ENCODE data around the gene ADAMTS13.
"Not testable (repeated sequence)": the region's sequence is repeated elsewhere in the genome, so short reads cannot be mapped to it uniquely, and the experiment has no call there.

ADAMTS13 gene

GRCh38 chr9:133423216-133423615 is 1.0 kb downstream of the ADAMTS13 start:
- DNase-seq (ENCODE audit: low read depth in 2 of 2, low spot score in 1 of 2) = no peak

DNA sequence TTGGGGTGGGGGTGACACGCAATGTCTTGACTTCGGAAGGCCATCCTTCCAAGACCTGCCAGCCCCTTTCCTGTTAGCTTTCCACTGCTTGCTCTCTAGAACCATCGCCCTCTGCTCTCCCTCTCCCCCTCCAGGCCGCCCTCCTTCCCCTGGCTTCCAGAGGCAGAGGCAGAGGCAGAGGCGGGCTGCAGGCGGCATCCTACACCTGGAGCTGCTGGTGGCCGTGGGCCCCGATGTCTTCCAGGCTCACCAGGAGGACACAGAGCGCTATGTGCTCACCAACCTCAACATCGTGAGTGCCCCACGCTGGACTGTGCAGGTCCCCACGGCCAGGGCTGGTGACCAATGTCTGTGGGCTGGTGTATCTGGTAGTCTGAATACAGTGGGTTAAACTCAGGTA is 2.0 kb downstream of the ADAMTS13 start:
- DNase-seq (ENCODE audit: low read depth in 2 of 2, low spot score in 1 of 2) = no peak

DNA sequence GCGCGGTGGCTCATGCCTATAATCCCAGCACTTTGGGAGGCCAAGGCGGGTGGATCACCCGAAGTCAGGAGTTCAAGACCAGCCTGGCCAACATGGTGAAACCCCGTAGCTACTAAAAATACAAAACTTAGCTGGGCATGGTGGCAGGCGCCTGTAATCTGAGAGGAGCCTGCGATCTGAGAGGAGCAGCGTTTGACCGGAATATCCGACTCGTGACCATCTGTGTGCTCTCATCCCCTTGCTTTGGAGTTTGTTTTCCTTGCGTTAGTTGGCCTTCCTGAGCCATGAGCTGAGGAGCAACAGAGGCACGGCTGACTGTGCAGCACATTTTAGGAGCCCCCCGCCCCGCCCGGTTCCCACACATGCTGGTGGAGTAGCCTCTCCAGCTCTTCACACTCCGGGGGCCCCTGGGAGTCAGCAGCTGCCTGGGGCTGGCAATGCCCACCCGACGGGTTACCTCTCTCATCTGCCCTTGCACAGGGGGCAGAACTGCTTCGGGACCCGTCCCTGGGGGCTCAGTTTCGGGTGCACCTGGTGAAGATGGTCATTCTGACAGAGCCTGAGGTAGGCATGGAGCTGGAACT is 3.0 kb downstream of the ADAMTS13 start:
- DNase-seq (ENCODE audit: low read depth in 2 of 2, low spot score in 1 of 2) = no peak

DNA sequence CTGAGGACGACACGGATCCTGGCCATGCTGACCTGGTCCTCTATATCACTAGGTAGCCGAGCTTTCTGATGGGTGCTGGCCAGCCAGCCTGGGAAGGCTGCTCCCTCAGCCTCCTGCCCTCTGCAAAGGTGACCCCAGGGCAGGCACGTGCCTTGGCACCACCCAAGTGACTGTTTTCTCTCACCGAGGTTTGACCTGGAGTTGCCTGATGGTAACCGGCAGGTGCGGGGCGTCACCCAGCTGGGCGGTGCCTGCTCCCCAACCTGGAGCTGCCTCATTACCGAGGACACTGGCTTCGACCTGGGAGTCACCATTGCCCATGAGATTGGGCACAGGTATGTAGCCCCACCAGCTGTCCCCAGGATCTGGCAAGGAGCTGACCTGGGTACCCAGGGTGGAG is 3.8 kb downstream of the ADAMTS13 start:
- DNase-seq (ENCODE audit: low read depth in 2 of 2, low spot score in 1 of 2) = no peak

DNA sequence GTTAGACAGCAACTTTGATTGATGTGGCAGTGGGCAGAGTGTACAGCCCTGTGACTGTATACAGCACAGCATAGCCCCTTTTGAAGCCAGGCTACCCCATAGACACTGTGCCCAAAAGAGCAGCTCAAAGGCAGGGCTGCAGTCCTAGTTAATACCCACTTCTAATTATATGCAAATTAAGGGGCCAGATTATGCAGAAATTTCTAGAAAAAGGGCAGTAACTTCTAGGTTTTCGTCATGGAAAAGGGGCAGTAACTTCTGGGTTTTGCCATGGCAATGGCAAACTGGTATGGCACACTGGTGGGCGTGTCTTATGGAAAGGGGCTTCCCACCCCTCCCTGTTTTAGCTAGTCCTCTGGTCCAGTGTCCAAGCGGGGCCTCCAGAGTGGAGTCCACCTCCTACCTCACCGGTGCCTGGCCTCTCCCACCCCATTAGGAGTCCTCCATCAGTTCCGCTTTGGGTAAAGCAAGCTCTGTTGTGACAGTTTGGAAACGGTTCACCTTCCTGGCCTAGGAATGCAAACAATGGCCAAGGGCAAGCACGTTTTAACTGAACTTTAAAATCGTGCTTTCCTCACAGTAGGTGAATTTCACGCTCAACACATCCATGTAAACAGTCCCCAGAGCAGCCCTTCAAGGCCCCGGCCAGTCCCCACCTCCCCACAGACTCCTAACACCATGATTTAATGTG is 5.6 kb downstream of the ADAMTS13 start:
- DNase-seq (ENCODE audit: low read depth in 2 of 2, low spot score in 1 of 2) = no peak

DNA sequence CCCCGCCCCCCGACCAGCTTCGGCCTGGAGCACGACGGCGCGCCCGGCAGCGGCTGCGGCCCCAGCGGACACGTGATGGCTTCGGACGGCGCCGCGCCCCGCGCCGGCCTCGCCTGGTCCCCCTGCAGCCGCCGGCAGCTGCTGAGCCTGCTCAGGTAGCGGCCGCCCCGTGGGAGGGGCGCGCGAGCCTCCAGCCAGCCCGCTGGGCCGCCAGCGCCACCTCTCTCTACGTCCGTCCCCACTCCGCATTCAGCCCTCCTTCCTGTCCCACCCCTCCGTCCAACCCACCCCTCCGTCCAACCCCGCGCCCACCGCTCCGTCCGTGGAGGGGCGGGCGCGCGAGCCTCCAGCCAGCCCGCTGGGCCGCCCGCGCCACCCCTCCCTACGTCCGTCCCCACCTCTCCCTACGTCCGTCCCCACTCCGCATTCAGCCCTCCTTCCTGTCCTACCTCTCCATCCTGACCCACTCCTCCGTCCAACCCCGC is 6.5 kb downstream of the ADAMTS13 start:
- no peak for DNase-seq (ENCODE audit: low read depth in 2 of 2, low spot score in 1 of 2)

GRCh38 chr9:133429214-133429613 is 7.0 kb downstream of the ADAMTS13 start:
- no peak for DNase-seq (ENCODE audit: low read depth in 2 of 2, low spot score in 1 of 2)

DNA sequence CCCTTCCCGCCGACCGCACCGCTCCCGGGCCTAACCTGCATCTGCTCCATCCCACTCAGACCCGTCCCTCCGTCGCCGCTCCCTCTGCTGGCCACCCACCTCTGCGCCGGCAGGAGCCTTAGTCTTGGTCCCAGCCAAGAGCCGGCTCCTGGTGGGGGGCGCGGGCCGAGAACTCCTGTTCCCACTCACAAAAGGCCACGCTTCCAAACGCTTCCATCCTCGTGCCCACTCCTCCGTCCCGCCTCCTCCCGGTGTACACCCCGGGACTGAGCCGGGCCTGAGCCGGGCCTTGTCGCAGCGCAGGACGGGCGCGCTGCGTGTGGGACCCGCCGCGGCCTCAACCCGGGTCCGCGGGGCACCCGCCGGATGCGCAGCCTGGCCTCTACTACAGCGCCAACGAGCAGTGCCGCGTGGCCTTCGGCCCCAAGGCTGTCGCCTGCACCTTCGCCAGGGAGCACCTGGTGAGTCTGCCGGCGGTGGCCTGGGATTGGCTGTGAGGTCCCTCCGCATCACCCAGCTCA is 7.5 kb downstream of the ADAMTS13 start:
- DNase-seq (ENCODE audit: low read depth in 2 of 2, low spot score in 1 of 2) = no peak

GRCh38 chr9:133430244-133430643 is 8.1 kb downstream of the ADAMTS13 start:
- DNase-seq (ENCODE audit: low read depth in 2 of 2, low spot score in 1 of 2) = no peak

DNA sequence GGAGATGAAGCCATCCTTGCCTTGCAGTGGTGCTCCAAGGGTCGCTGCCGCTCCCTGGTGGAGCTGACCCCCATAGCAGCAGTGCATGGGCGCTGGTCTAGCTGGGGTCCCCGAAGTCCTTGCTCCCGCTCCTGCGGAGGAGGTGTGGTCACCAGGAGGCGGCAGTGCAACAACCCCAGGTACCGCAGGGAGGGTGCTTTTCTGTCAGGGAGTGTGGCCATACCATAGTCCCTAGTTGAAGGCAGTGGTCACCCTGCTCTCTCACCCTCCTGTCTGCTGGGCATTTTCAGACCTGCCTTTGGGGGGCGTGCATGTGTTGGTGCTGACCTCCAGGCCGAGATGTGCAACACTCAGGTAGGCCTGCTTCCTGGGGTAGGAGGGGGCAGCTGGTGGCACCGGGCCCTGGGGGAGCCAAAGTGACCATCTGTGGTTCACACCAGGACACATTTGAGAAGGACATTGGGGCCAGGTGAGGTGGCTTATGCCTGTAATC is 11.2 kb downstream of the ADAMTS13 start:
- DNase-seq (ENCODE audit: low read depth in 2 of 2, low spot score in 1 of 2) = no peak

DNA sequence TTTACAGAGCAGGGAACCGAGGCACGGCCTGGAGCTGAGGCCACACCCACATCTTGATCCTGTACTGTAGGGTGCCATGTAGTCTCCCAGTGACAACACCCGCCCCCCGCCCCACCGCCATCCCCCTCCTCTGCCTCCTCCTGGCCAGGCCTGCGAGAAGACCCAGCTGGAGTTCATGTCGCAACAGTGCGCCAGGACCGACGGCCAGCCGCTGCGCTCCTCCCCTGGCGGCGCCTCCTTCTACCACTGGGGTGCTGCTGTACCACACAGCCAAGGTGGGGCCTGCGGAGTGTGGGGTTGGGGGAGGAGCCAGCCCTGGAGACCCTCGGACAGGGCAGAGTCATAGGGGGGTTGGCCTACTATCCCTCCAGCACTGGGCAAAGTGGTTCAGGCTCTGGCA is 14.5 kb downstream of the ADAMTS13 start:
- DNase-seq (ENCODE audit: low read depth in 2 of 2, low spot score in 1 of 2) = no peak

GRCh38 chr9:133437753-133438531 is 15.8 kb downstream of the ADAMTS13 start:
- no peak for DNase-seq (ENCODE audit: low read depth in 2 of 2, low spot score in 1 of 2)

- no peak for DNase-seq (ENCODE audit: low read depth in 2 of 2, low spot score in 1 of 2)
Observed at GRCh38 chr9:133439337-133439736, 17.2 kb downstream of the ADAMTS13 start.

DNA sequence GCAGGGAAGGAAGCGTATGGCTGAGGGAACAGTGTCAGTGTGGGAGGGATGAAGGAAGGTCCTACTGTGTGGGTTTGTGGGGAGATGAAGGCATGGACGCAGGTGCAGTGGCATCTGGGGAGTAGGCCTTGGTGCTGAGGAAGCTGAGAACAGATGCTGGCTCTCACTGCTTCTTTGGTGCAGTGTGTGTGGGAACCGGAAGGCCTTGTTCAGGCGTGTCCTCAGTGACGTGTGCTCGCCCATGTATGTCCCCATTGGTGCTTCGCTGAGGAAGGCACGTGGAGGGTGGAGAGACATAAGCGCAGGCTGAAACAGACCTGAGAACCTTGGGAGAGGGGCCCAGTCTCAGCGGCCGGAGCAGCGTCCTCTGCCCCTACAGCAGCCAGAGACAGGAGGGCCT is 18.7 kb downstream of the ADAMTS13 start:
- DNase-seq (ENCODE audit: low read depth in 2 of 2, low spot score in 1 of 2) = no peak

- no peak for DNase-seq (ENCODE audit: low read depth in 2 of 2, low spot score in 1 of 2)
Observed at GRCh38 chr9:133441571-133441970, 19.4 kb downstream of the ADAMTS13 start.

GRCh38 chr9:133443248-133443647 is 21.1 kb downstream of the ADAMTS13 start:
- DNase-seq (ENCODE audit: low read depth in 2 of 2, low spot score in 1 of 2) = no peak

- no peak for DNase-seq (ENCODE audit: low read depth in 2 of 2, low spot score in 1 of 2)
Observed at GRCh38 chr9:133443982-133444381, 21.8 kb downstream of the ADAMTS13 start.

- no peak for DNase-seq (ENCODE audit: low read depth in 2 of 2, low spot score in 1 of 2)
Observed at GRCh38 chr9:133445293-133445969, 23.3 kb downstream of the ADAMTS13 start.

DNA sequence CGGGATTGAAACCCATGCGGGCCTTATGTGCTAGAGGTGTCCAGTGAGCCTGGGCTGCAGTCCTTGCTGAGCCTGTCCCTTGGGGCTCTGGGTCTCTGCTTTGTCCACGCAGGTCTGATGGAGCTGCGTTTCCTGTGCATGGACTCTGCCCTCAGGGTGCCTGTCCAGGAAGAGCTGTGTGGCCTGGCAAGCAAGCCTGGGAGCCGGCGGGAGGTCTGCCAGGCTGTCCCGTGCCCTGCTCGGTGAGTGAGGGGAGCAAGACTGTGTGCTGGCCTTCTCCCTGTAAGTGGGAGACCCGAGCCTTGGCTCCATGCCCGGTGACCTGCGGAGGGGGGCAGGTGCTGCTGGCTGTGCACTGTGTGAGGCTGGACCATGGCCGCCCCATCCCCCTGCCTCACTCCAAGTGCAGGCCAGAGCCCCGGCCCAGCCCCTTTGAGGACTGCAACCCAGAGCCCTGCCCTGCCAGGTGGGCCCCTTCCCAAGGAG is 26.4 kb downstream of the ADAMTS13 start:
- no peak for DNase-seq (ENCODE audit: low read depth in 2 of 2, low spot score in 1 of 2)

DNA sequence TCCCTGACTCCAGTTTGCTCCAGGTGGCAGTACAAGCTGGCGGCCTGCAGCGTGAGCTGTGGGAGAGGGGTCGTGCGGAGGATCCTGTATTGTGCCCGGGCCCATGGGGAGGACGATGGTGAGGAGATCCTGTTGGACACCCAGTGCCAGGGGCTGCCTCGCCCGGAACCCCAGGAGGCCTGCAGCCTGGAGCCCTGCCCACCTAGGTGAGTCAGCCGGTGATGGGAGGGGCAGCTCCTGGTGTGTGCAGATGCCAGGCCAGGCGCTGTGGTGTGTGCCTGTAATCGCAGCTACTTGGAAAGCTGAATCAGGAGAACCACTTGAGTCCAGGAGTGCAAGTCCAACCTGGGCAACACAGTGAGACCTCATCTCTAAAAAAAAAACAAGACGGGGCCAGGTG is 27.6 kb downstream of the ADAMTS13 start:
- no peak for DNase-seq (ENCODE audit: low read depth in 2 of 2, low spot score in 1 of 2)

DNA sequence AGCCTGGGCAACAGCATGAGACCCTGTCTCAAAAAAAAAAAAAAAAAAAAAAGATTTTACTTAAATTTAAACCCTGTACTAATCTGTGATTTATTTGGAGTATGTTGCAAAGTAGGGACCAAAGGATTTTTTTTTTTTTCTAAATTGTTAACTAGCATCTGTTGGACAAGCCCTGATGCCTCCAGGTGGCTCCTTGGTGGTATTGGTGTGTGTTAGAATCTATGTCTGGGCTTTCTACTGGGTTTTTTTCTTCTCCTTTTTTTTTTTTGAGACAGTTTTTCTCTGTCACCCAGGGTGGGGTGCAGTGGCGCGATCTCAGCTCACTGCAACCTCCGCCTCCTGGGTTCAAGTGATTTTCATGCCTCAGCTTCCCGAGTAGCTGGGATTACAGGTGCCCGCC is 29.7 kb downstream of the ADAMTS13 start:
- not testable (repeated sequence) for DNase-seq (ENCODE audit: low read depth in 2 of 2, low spot score in 1 of 2)

Data from stimulated activated CD8-positive, alpha-beta memory T cell treated with anti-CD3 and anti-CD28 coated beads, Interleukin-4, amount 100 ng/mL, for 1 hour (primary cell).